ENCODE measurements around the gene CCBE1. TPM values are rescaled to one million over a fixed set of nuclear protein-coding genes. Genes with fewer than 3 reads are reported as not detected.

CCBE1 gene
- total and polyA plus RNA-seq, 9 donors: 2.4 to 5.5 (median 3.4) TPM

DNA sequence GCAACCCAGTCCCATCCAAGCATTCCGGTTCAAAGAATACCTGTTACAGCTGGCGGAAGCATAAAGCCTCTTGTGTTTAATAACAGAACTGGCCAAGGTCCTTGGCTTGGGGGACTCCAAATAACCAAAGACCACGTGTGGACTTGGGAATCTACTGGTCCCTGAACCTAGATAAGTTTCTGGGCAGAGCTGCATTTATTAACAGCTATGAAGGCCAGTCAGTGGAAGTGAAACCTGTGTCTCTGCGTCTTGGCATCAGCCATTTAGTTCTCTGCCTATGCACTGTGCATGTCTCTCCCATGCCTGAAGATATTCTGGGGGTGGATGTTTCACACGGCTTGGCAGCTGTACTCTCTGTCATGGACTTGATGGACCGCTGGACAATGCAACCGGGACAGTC, 137.7 kb downstream of the CCBE1 start:
- DNase-seq: no peak
- no peak overlapping the region for H3K4me3 ChIP-seq (ENCODE audit: low read length)
- H3K4me1 ChIP-seq (ENCODE audit: control insufficient read depth, insufficient read depth, low read length): no peaks in the 10 kb centered on the region
- H3K27ac ChIP-seq (ENCODE audit: low read length): no peak overlapping the region
- no peaks in the 10 kb centered on the region for H3K36me3 ChIP-seq (ENCODE audit: control insufficient read depth, insufficient read depth, low read length)
- no peaks in the 10 kb centered on the region for H3K27me3 ChIP-seq (ENCODE audit: control insufficient read depth, insufficient read depth, low read length)
- H3K9me3 ChIP-seq (replicated peaks; ENCODE audit: control insufficient read depth, low read depth, low read length): no peaks in the 10 kb centered on the region
- 79% methylated on average over 7 of the region's 7 CpGs for WGBS (ENCODE audit: insufficient coverage)

DNA sequence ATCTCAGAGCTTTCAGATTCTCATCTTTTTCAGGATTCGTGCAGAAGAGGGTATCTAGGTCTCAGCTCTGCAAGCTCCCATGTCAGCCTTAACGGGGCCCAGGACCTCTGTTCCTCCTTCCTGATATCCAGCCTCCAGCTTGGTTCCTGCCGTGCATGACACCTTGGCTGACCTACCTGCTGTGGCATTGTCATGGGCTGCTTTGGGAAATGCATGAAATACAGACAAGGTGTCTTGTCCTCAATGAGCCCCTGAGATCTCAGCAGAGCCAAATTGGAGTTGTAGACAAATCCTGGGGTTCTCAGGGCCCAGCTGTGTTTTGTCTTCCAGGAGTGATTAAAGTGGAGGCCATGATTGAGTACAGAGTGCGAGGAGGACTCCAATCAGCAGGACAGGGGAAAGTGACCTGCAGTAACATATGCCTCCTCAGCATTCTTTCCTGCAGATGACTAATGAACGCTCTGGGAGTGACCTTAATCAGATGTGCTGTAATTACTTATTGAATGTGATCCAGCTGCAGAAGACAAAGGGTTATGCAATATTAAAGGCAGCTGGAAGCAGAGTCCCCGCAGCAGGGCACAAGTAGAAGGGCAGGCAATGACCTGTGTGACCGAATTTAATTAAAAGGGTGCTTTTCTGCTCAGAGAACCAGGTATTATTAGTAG, 141.1 kb downstream of the CCBE1 start:
- no peak overlapping the region for H3K4me3 ChIP-seq (ENCODE audit: low read length)
- H3K27ac ChIP-seq (ENCODE audit: low read length): no peak overlapping the region
- no peaks in the 10 kb centered on the region for H3K4me1 ChIP-seq (ENCODE audit: control insufficient read depth, insufficient read depth, low read length)
- no peaks in the 10 kb centered on the region for H3K9me3 ChIP-seq (replicated peaks; ENCODE audit: control insufficient read depth, low read depth, low read length)
- 33% methylated on average over 1 of the region's 7 CpGs for WGBS (ENCODE audit: insufficient coverage)
- H3K36me3 ChIP-seq (ENCODE audit: control insufficient read depth, insufficient read depth, low read length): no peaks in the 10 kb centered on the region
- DNase-seq: peak; percentile 17
- H3K27me3 ChIP-seq (ENCODE audit: control insufficient read depth, insufficient read depth, low read length): no peaks in the 10 kb centered on the region

- WGBS (ENCODE audit: insufficient coverage): no CpG with 5 or more reads among the region's 2 CpGs
- Histone ChIP-seq H3K9me3 (replicated peaks; ENCODE audit: control insufficient read depth, low read depth, low read length) (no peaks in the 10 kb centered on the region), H3K27ac (ENCODE audit: low read length) (no peak overlapping the region), H3K36me3 (ENCODE audit: control insufficient read depth, insufficient read depth, low read length) (no peaks in the 10 kb centered on the region), H3K4me3 (ENCODE audit: low read length) (no peak overlapping the region), H3K27me3 (ENCODE audit: control insufficient read depth, insufficient read depth, low read length) (no peaks in the 10 kb centered on the region), H3K4me1 (ENCODE audit: control insufficient read depth, insufficient read depth, low read length) (no peaks in the 10 kb centered on the region)
- no peak for DNase-seq
Measured at GRCh38 chr18:59554796-59555335, 142.4 kb downstream of the CCBE1 start.

DNA sequence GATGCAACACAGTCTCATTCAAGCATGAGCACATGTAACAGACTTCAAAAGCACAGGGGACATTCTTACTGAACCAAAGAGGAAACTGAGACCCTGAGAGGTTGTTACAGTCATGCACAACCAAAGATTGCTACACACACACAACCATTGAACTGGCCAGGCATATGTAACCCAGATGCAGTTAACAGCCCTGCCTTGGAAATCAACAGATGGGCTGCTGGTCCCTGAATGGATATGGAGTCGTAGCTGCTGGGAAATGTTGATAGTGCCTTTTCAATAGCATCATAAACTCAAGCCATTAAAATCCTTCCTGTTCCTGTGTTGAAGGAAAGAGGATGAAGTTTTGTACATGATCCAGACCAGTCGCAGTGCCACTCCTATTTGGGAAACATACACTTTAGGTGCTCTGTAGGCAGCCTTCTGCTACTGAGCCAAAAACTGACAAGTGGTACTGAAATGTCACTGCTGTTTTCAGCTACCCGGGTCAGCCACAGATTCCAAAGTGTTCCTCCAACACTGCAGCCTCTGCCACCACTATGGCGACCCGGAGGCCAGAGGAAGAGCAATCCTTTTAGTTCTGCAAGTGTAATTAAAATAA, 143.9 kb downstream of the CCBE1 start:
- no peak overlapping the region for H3K27ac ChIP-seq (ENCODE audit: low read length)
- no CpG with 5 or more reads among the region's 5 CpGs for WGBS (ENCODE audit: insufficient coverage)

DNA sequence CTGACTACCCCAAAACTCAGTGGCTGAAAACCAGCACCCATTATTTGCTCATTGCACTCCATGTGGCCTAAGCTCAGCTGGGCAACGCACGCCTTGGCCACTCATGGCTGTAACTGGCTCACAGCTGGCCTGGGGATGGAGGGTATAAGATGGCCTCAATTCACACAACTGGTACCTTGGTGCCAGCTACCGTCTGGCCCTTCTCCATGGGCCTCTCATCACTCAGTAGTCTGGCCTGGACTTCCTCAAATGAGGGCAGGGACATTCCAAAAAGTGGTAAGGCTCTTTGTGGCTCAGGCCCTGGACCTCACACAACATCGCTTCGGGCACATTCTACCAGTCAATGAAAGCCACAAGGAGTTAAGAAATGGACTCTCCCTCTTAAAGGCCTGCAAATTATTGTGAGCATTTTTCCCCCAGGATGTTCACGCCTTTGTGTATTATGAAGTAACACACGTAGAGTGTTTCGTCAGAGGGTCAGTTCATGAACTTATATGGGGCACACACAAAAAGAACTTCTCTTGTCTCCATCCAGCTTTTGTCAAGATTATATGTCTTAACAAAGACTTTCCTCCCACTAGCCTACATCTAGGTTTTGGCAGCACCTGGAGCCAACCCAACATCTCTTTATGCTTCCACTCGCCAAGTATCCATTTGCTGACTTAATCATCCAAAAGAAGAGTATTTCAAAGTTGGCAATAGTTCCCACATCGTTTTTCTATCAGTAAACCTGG, 145.2 kb downstream of the CCBE1 start:
- H3K36me3 ChIP-seq (ENCODE audit: control insufficient read depth, insufficient read depth, low read length): no peaks in the 10 kb centered on the region
- H3K27me3 ChIP-seq (ENCODE audit: control insufficient read depth, insufficient read depth, low read length): no peaks in the 10 kb centered on the region
- no peaks in the 10 kb centered on the region for H3K9me3 ChIP-seq (replicated peaks; ENCODE audit: control insufficient read depth, low read depth, low read length)
- WGBS (ENCODE audit: insufficient coverage): 85% methylated on average over 4 of the region's 10 CpGs
- H3K27ac ChIP-seq (ENCODE audit: low read length): no peak overlapping the region
- DNase-seq: no peak
- H3K4me3 ChIP-seq (ENCODE audit: low read length): no peak overlapping the region
- H3K4me1 ChIP-seq (ENCODE audit: control insufficient read depth, insufficient read depth, low read length): peaks cover 2% of the 10 kb centered on the region

More for the DNA sequence above, 143.9 kb downstream of the CCBE1 start:
- no peaks in the 10 kb centered on the region for H3K27me3 ChIP-seq (ENCODE audit: control insufficient read depth, insufficient read depth, low read length)
- H3K4me3 ChIP-seq (ENCODE audit: low read length): no peak overlapping the region
- no peak for DNase-seq
- H3K4me1 ChIP-seq (ENCODE audit: control insufficient read depth, insufficient read depth, low read length): no peaks in the 10 kb centered on the region
- no peaks in the 10 kb centered on the region for H3K36me3 ChIP-seq (ENCODE audit: control insufficient read depth, insufficient read depth, low read length)
- no peaks in the 10 kb centered on the region for H3K9me3 ChIP-seq (replicated peaks; ENCODE audit: control insufficient read depth, low read depth, low read length)

GRCh38 chr18:59550174-59550516, 147.1 kb downstream of the CCBE1 start:
- no peak overlapping the region for H3K27ac ChIP-seq (ENCODE audit: low read length)
- peak; percentile 40 for DNase-seq
- no peak overlapping the region for H3K4me3 ChIP-seq (ENCODE audit: low read length)
- no peaks in the 10 kb centered on the region for H3K36me3 ChIP-seq (ENCODE audit: control insufficient read depth, insufficient read depth, low read length)
- no peaks in the 10 kb centered on the region for H3K9me3 ChIP-seq (replicated peaks; ENCODE audit: control insufficient read depth, low read depth, low read length)
- H3K27me3 ChIP-seq (ENCODE audit: control insufficient read depth, insufficient read depth, low read length): no peaks in the 10 kb centered on the region
- peaks cover 2% of the 10 kb centered on the region for H3K4me1 ChIP-seq (ENCODE audit: control insufficient read depth, insufficient read depth, low read length)
- 66% methylated on average over 3 of the region's 4 CpGs for WGBS (ENCODE audit: insufficient coverage)

DNA sequence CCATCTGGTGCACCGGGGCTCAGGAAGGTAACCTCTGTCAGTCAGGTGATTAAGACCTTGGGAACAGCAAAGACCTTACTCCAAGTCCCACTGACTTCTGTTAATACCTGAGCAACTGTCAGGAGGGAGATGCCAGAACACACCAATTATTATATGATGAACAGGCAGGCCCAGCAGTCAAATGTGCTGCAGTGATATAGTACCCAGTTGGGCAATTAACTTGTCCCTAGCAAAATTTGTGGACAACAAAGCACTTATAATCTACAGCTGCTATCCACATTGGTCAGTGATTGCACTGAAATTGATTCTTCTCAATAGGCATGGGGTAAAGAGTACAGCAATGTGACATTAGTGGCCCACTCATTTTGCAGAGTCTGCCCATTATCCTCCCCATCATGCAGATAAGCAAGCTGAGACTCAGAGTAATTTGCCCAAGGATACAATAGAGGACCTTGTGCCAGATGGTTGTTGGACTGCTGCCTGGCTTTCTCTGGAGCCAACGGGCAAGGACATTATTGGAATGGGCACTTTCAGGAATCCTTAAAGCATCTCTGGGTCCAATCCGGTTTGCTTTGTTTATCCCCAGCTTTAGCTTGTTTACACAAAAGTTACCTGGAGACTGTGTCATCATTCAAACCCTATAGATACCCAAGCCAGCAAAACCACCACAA, 147.6 kb downstream of the CCBE1 start:
- Histone ChIP-seq H3K4me3 (ENCODE audit: low read length) (no peak overlapping the region), H3K4me1 (ENCODE audit: control insufficient read depth, insufficient read depth, low read length) (peaks cover 2% of the 10 kb centered on the region), H3K27ac (ENCODE audit: low read length) (no peak overlapping the region), H3K36me3 (ENCODE audit: control insufficient read depth, insufficient read depth, low read length) (no peaks in the 10 kb centered on the region), H3K27me3 (ENCODE audit: control insufficient read depth, insufficient read depth, low read length) (no peaks in the 10 kb centered on the region), H3K9me3 (replicated peaks; ENCODE audit: control insufficient read depth, low read depth, low read length) (no peaks in the 10 kb centered on the region)
- WGBS (ENCODE audit: insufficient coverage): 17% methylated on average over 1 of the region's 3 CpGs
- DNase-seq: no peak

DNA sequence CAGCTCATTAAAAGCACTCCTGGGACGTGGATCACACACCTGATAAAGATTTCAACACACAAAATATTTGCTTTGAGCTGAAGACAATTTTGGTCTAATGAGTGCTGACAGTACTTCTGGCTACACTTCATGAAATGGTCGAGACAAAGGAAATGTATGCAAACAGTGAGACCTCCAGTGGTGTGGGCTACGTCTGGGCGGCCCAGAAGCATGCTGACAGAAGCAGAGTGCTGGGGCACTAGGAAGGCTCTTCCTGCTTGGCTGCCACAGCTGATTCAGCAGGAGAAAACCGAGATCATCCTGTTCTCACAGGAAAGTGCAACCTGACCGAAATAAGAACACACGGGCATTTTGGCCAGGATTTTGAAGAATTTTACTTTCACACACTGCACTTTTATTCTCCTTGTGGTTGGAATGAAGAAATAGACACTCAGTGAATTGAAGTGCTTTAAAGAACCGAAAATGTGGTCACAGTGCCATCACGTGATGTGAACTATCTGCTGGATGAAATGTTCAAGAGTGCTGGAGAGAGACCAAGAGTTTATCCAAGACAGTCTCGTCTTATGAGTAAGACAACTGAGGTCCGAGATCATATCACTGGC, 149.5 kb downstream of the CCBE1 start:
- Histone ChIP-seq H3K27me3 (ENCODE audit: control insufficient read depth, insufficient read depth, low read length) (no peaks in the 10 kb centered on the region), H3K4me3 (ENCODE audit: low read length) (no peak overlapping the region), H3K4me1 (ENCODE audit: control insufficient read depth, insufficient read depth, low read length) (peaks cover 2% of the 10 kb centered on the region), H3K27ac (ENCODE audit: low read length) (no peak overlapping the region), H3K36me3 (ENCODE audit: control insufficient read depth, insufficient read depth, low read length) (no peaks in the 10 kb centered on the region), H3K9me3 (replicated peaks; ENCODE audit: control insufficient read depth, low read depth, low read length) (no peaks in the 10 kb centered on the region)
- 18% methylated on average over 6 of the region's 11 CpGs for WGBS (ENCODE audit: insufficient coverage)
- peak; percentile 40 for DNase-seq

DNA sequence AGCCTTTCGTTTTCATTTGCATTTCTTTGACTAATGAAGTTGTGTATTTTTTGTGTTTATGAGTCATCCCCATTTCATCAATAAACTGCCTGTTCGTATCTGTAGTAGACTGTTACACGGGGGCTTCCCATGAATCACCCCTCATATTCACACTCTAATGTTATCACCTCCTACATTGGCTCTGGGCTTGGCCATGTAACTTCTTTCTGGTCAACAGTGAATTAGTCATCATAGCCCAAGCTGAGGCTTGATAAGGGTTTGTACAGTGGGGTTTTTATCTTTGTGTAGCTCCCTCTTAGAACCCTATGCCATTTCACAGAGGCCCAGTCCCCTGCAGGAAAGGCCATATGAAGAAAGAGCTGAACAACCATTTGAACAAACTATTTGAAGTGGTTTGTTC, 151.0 kb downstream of the CCBE1 start:
- H3K36me3 ChIP-seq (ENCODE audit: control insufficient read depth, insufficient read depth, low read length): no peaks in the 10 kb centered on the region
- no peak for DNase-seq
- no peaks in the 10 kb centered on the region for H3K9me3 ChIP-seq (replicated peaks; ENCODE audit: control insufficient read depth, low read depth, low read length)
- H3K27me3 ChIP-seq (ENCODE audit: control insufficient read depth, insufficient read depth, low read length): no peaks in the 10 kb centered on the region
- H3K27ac ChIP-seq (ENCODE audit: low read length): no peak overlapping the region
- H3K4me1 ChIP-seq (ENCODE audit: control insufficient read depth, insufficient read depth, low read length): peaks cover 2% of the 10 kb centered on the region
- no CpG with 5 or more reads among the region's 3 CpGs for WGBS (ENCODE audit: insufficient coverage)
- no peak overlapping the region for H3K4me3 ChIP-seq (ENCODE audit: low read length)
